GM12865 (cell line): ENCODE data around the gene KYNU.

Experiments used
- DNase-seq: peaks from one replicate; pipeline ENCODE4 v3.0.0; 2010; ENCODE audit warnings: low read depth
- H3K4me3 ChIP-seq: 2 replicates; pipeline ENCODE4 v1.5.1; 2011; ENCODE audit warnings: mild to moderate bottlenecking, low read depth, low read length, control low read depth
- CTCF ChIP-seq: IDR thresholded peaks from 2 replicates; pipeline ENCODE4 v1.5.1; 2011; ENCODE audit warnings: low read length, control low read depth, low read depth, inconsistent platforms; ENCODE audit not compliant: insufficient read depth; ENCODE audit errors: missing control alignments

KYNU gene

GRCh38 chr2:142989273-142990204, 112.1 kb downstream of the KYNU start:
- no peak overlapping the region for H3K4me3 ChIP-seq
- DNase-seq, result peak; percentile 38
- TF ChIP-seq CTCF, result peak; percentile 36

GRCh38 chr2:142991295-142991694, 113.8 kb downstream of the KYNU start:
- DNase-seq, result no peak
- no peak overlapping the region for H3K4me3 ChIP-seq
- TF ChIP-seq CTCF, result no peak

GRCh38 chr2:142992840-142993239, 115.4 kb downstream of the KYNU start:
- H3K4me3 ChIP-seq, result no peak overlapping the region
- DNase-seq, result no peak
- TF ChIP-seq CTCF, result no peak

GRCh38 chr2:142993771-142994170, 116.3 kb downstream of the KYNU start:
- TF ChIP-seq CTCF, result no peak
- H3K4me3 ChIP-seq, result no peak overlapping the region
- no peak for DNase-seq

- DNase-seq, result no peak
- H3K4me3 ChIP-seq, result no peak overlapping the region
- no peak for TF ChIP-seq CTCF
Observed at GRCh38 chr2:142994665-142995064, 117.2 kb downstream of the KYNU start.

- no peak for DNase-seq
- no peak for TF ChIP-seq CTCF
- H3K4me3 ChIP-seq, result no peak overlapping the region
Observed at GRCh38 chr2:142997231-142997630, 119.8 kb downstream of the KYNU start.
